Right lobe of liver (tissue), 6 donors: ENCODE results near the gene KTN1. TPM values are rescaled to one million over a fixed set of nuclear protein-coding genes. Genes with fewer than 3 reads are reported as not detected.

ENCODE experiments used
- ATAC-seq, 4 donors: fragments of 200-7000 bp; cut with Tn5 transposase; one replicate each; pipeline ENCODE4 v1.9.1; 2020; ENCODE audit warnings: mild to moderate bottlenecking in 4 of 4, moderate library complexity in 4 of 4
- DNase-seq, 3 donors: peaks; one replicate each; pipeline ENCODE4 v3.0.0-alpha.2; 2020
- H3K27ac ChIP-seq, 3 donors: fragments of 200-600 bp; one replicate each; pipeline ENCODE4 v1.8.0; 2022
- H3K27me3 ChIP-seq, 2 donors: fragments of 200-600 bp; one replicate each; pipeline ENCODE4 v1.8.0; 2022
- H3K36me3 ChIP-seq, 4 donors: fragments of 200-600 bp; sonication (generic) in 1 of 4; one replicate each; pipeline versions ENCODE4 v1.5.1 to v1.8.0; 2017 to 2022; ENCODE audit warnings: control low read depth in 1 of 4
- H3K4me1 ChIP-seq, 4 donors: fragments of 200-600 bp; sonication (generic) in 1 of 4; one replicate each; pipeline versions ENCODE4 v1.5.1 to v1.8.0; 2017 to 2022; ENCODE audit warnings: control low read depth in 1 of 4
- H3K4me3 ChIP-seq, 3 donors: fragments of 200-600 bp; one replicate each; pipeline ENCODE4 v1.8.0; 2022
- H3K9me3 ChIP-seq, 4 donors: fragments of 200-600 bp; sonication (generic) in 1 of 4; one replicate each; pipeline versions ENCODE4 v1.5.1 to v1.8.0; 2017 to 2022; ENCODE audit warnings: control low read depth in 1 of 4
- POLR2A ChIP-seq: fragments of 450-650 bp; IDR thresholded peaks from one replicate; pipeline ENCODE4 v1.6.1; 2017; ENCODE audit warnings: antibody characterized with exemption, mild to moderate bottlenecking
- WGBS: methylation state at CpG from one replicate; pipeline ENCODE4 v1.1.6; 2018; ENCODE audit warnings: low coverage, low lambda C conversion rate; ENCODE audit not compliant: insufficient coverage; ENCODE audit errors: missing lambda C conversion rate; 5-methylcytosine and 5-hydroxymethylcytosine counted together
- intact Hi-C, 2 donors: fragments of 100-400 bp; cut with DNase I; formaldehyde crosslinking; loops; one replicate each; pipeline versions ENCODE4 v1.11.2 to v1.14.1; 2022
- total RNA-seq, 6 experiments: library from RNA; depleted of rRNA in 2 of 6; stranded (reverse); fragments of >200 nt in 2 of 6; fragmentation: NEBNext Ultra II Directional in 3 of 6; extraction: Animal tissue kit (Norgen Biotek cat#: 25700) in 3 of 6; gene quantifications; one replicate each; pipeline versions ENCODE4 v1.1.0 to v1.2.4, GENCODE V29; 2016 to 2023
- TF ChIP-seq, protein P1 (sequence below), 4 donors: fragments of 200-600 bp in 3 of 4; fragments of 450-650 bp in 1 of 4; IDR thresholded peaks; one replicate each; pipeline versions ENCODE4 v1.5.1 to v1.8.0; 2016 to 2022; ENCODE audit warnings: antibody characterized with exemption in 4 of 4, mild to moderate bottlenecking in 2 of 4
- donor health status: DM: no; HTN: yes; CAD: no.
- donor health status: DM: no; HTN: no; CAD: no.
- donor health status: DM: no; HTN: no; CAD: no.
- donor health status: DM: no; HTN: yes; CAD: no.
- donor health status: DM: no; HTN: yes; CAD: no.

The KTN1 gene
- total RNA-seq, 6 experiments from 2014 or later, result 55.8 to 90.8 (median 64.1) TPM

DNA sequence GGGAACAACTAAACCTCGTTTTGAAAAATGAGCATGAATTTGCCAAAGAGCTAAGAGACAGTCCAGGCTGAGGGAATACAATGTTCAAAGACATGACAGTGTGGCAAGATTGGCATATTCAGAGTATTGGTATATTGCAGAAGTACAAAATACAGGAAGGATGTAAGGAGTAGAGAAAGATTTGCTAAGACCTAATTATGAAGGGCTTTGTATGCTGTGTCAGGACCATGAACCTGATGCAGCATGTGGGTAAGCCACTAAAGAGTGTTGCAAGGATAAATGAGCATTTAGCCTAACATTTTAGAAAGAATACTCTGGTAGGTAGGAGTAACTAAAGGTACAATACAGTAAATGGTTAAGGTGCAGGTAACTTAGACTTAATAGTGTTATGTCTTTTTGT is 65.1 kb downstream of the KTN1 start:
- peaks cover 0 to 45% (median 9%) of the 10 kb centered on the region in 4 donors for H3K36me3 ChIP-seq

DNA sequence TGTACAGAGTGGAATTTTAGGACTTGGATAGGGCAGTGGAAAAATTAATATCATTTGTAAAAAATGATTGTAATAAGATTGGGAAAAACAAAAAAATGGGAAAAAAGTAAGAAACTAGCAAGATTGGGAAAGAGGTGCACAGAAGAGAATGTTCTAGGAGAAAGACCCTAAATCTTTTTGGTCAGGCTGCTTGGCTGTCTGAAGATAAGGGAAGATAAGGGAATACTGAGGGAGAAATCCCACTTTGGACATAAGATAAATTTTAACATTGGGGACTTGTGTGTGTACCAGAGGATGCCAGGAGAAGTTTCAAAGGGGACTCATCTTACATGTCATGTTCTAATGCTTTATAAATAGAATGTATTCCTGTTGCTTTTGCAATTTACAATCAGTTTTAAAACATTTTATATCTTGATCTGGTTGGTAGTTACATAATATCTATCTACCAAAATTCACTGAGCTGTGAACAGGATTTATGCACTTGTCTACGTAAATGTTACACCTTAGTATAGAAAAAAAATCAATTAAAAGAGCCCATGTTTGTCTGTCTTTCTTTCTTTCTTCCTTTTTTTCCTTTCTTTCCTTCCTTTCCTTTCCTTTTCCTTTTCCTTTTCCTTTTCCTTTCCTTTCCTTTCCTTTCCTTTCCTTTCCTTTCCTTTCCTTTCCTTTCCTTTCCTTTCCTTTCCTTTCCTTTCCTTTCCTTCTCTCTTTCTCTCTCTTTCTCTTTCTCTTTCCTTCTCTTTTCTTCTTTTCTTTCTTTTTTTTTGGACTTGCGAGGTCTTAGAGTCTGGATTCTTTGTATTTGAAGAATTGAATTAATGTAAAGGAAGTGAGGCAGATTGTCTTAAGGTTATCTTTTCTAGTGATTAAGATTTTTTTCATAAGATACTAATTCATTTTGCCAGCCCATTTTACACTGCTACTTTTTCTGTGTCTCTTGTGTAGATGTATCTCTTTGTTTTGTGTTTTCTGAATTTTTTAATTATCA is 66.1 kb downstream of the KTN1 start:
- no peaks in the 10 kb centered on the region for H3K9me3 ChIP-seq
- no peak overlapping the region for H3K27ac ChIP-seq
- no peaks in the 10 kb centered on the region for H3K4me1 ChIP-seq
- WGBS, result 88% methylated on average over 2 of the region's 2 CpGs
- no peak overlapping the region for H3K4me3 ChIP-seq
- peaks cover 0 to 45% (median 13%) of the 10 kb centered on the region in 4 donors for H3K36me3 ChIP-seq
- no peaks in the 10 kb centered on the region for H3K27me3 ChIP-seq
- ATAC-seq (no peak), DNase-seq (no peak)
- intact Hi-C loops, result no loop called here
- TF ChIP-seq POLR2A, result no peak
- TF ChIP-seq, protein P1, sequence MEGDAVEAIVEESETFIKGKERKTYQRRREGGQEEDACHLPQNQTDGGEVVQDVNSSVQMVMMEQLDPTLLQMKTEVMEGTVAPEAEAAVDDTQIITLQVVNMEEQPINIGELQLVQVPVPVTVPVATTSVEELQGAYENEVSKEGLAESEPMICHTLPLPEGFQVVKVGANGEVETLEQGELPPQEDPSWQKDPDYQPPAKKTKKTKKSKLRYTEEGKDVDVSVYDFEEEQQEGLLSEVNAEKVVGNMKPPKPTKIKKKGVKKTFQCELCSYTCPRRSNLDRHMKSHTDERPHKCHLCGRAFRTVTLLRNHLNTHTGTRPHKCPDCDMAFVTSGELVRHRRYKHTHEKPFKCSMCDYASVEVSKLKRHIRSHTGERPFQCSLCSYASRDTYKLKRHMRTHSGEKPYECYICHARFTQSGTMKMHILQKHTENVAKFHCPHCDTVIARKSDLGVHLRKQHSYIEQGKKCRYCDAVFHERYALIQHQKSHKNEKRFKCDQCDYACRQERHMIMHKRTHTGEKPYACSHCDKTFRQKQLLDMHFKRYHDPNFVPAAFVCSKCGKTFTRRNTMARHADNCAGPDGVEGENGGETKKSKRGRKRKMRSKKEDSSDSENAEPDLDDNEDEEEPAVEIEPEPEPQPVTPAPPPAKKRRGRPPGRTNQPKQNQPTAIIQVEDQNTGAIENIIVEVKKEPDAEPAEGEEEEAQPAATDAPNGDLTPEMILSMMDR (IDR thresholded peaks at IDR 0.05), result no peak

More for the DNA sequence above, 65.1 kb downstream of the KTN1 start:
- intact Hi-C loops, result no loop called here
- Histone ChIP-seq H3K9me3 (no peaks in the 10 kb centered on the region), H3K4me3 (no peak overlapping the region), H3K27me3 (no peaks in the 10 kb centered on the region), H3K27ac (no peak overlapping the region), H3K4me1 (no peaks in the 10 kb centered on the region)
- TF ChIP-seq POLR2A, result no peak
- TF ChIP-seq, protein P1 (IDR thresholded peaks at IDR 0.05), result no peak
- DNase-seq, result no peak
- ATAC-seq, result no peak
- 91% methylated on average over 1 of the region's 1 CpG for WGBS

DNA sequence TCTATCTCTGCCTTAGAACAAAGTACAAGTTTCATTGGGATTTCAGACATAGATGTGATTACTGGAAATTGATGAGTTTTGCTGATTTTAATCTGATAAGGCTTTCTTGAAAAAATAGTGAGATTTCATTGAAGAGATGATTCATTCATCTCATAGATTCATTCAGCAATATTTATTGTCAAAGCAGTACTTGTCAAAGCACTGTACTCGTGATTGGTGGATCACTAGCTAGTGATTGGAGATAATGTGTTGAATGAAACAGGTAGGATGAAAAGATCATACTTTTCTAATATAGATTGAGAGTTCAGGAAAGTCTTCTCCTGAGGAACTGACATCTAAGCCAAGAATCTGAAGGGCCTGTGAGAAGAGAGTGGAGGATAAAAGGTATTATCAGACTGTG is 71.0 kb downstream of the KTN1 start:
- no peak for DNase-seq
- Histone ChIP-seq H3K27ac (no peak overlapping the region), H3K4me3 (no peak overlapping the region), H3K36me3 (peaks cover 0 to 61% (median 18%) of the 10 kb centered on the region in 4 donors), H3K9me3 (no peaks in the 10 kb centered on the region), H3K27me3 (no peaks in the 10 kb centered on the region), H3K4me1 (peaks cover 0 to 3% (median 0%) of the 10 kb centered on the region in 4 donors)
- WGBS, result 100% methylated on average over 1 of the region's 1 CpG
- intact Hi-C loops, result no loop called here
- TF ChIP-seq, protein P1 (IDR thresholded peaks at IDR 0.05), result no peak
- TF ChIP-seq POLR2A, result no peak
- ATAC-seq, result no peak

DNA sequence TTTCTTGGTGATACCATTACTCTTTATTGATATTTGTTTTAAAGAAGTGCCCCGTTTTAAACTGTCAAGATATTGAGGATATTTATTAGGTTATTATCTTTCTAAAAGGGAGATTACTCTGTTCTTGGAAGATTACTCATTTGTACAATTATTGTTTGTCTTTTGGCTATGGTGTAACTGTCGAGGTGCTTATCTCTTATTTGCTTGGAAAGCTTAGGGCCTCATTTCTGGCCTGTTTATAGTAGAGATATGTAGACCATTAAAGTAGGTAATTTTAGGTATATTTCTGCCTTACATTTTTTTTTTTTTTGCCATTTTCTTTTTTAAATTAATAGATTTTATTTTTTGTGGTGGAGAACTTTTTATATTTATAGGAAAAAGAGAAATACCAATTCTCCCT is 74.2 kb downstream of the KTN1 start:
- TF ChIP-seq, protein P1 (IDR thresholded peaks at IDR 0.05), result no peak
- no peak for TF ChIP-seq POLR2A
- no peaks in the 10 kb centered on the region for H3K27me3 ChIP-seq
- H3K4me1 ChIP-seq, result peaks cover 0 to 3% (median 0%) of the 10 kb centered on the region in 4 donors
- H3K27ac ChIP-seq, result no peak overlapping the region
- DNase-seq, result no peak
- H3K4me3 ChIP-seq, result no peak overlapping the region
- no peaks in the 10 kb centered on the region for H3K9me3 ChIP-seq
- ATAC-seq, result peak; percentile 72 to 86 (median 80)
- intact Hi-C loops, result no loop called here
- H3K36me3 ChIP-seq, result peaks cover 0 to 55% (median 21%) of the 10 kb centered on the region in 4 donors
- WGBS, result 22% methylated on average over 2 of the region's 2 CpGs
